GM12865 (cell line): ENCODE measurements around the gene STK33.
A peak's percentile ranks its signal among the peaks of the same experiment; 100 is the strongest.

Source experiments
- DNase-seq: peaks from one replicate; pipeline ENCODE4 v3.0.0; 2010; ENCODE audit warnings: low read depth
- H3K4me3 ChIP-seq: 2 replicates; pipeline ENCODE4 v1.5.1; 2011; ENCODE audit warnings: mild to moderate bottlenecking, low read depth, low read length, control low read depth
- TF ChIP-seq, protein P1 (sequence below): IDR thresholded peaks from 2 replicates; pipeline ENCODE4 v1.5.1; 2011; ENCODE audit warnings: low read length, control low read depth, low read depth, inconsistent platforms; ENCODE audit not compliant: insufficient read depth; ENCODE audit errors: missing control alignments

The STK33 gene

DNA sequence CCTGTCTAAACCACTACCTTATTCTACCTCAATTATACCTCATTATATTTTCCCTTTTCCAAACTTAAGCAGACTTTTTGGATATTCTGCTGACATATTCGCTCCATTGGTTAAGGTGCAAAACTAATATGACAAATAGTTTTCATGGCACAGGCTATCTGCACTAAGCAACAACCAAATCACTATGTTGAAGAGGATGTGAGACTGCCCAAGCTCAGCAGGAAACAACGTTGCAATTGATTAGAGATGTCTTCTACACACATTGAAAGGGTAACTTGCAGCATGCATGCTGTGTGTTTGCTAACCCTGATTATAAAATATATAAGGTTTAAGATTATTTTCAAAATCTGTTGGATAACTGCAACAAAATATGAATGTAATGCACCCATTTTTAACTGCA is 61.6 kb downstream of the STK33 start:
- TF ChIP-seq, protein P1, sequence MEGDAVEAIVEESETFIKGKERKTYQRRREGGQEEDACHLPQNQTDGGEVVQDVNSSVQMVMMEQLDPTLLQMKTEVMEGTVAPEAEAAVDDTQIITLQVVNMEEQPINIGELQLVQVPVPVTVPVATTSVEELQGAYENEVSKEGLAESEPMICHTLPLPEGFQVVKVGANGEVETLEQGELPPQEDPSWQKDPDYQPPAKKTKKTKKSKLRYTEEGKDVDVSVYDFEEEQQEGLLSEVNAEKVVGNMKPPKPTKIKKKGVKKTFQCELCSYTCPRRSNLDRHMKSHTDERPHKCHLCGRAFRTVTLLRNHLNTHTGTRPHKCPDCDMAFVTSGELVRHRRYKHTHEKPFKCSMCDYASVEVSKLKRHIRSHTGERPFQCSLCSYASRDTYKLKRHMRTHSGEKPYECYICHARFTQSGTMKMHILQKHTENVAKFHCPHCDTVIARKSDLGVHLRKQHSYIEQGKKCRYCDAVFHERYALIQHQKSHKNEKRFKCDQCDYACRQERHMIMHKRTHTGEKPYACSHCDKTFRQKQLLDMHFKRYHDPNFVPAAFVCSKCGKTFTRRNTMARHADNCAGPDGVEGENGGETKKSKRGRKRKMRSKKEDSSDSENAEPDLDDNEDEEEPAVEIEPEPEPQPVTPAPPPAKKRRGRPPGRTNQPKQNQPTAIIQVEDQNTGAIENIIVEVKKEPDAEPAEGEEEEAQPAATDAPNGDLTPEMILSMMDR: no peak
- DNase-seq: peak; percentile 63
- no peak overlapping the region for H3K4me3 ChIP-seq

DNA sequence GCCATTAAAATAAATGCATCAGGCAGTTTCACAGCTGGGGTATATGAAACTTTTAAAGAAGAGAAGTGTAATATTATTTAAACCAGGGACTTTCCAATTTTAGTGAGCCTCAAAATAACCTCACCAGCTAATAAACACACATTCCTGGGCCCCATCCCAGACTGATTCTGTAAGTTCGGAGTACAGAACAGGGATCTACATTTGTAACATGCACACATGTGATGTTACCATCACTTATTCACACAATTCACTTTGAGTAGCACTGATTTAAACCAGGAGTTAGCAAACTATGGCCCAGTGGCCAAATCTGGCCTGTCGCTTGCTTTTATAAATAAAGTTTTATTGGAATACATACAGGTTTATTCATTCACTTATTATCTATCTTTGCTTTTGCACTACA is 62.0 kb downstream of the STK33 start:
- DNase-seq: peak; percentile 42
- H3K4me3 ChIP-seq: no peak overlapping the region
- TF ChIP-seq, protein P1: no peak

DNA sequence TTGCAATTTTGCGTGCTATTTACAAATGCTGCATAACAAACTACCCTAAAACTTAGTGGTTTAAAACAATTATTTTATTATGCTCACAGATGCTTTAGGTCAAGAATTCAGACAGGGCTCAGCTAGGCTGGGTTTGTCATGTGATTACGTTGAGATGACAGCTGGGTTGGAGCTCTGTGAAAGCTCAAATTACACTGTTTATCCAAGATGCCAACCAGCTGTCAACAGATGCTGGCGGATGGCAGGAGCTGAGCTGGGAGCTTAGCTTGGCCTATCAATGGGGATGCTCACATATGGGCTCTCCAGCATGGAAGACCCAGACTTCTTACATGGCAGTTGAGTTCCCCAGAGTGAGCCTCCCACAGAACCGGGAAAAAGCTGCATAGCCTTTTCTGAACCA is 62.7 kb downstream of the STK33 start:
- TF ChIP-seq, protein P1: no peak
- no peak for DNase-seq
- no peak overlapping the region for H3K4me3 ChIP-seq

DNA sequence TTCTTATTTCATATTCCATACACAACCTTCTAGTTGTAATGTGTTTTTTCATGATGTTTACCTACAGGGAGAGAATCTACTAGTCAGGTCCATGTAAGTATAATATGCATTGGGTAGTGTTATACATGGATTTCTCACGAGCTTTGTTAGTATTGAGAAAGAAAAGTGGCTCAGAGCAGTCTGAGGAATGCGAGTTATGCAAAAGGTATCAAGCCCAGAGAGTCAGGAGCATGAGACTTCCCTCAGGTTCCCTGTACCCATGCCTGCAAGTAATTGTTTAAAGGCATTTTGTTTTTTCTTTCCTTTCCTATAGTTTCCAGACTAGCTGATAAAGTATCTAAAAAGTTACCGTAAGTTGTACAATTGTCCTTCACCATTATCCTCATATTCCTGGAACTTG is 66.1 kb downstream of the STK33 start:
- H3K4me3 ChIP-seq: no peak overlapping the region
- no peak for DNase-seq
- TF ChIP-seq, protein P1: no peak

DNA sequence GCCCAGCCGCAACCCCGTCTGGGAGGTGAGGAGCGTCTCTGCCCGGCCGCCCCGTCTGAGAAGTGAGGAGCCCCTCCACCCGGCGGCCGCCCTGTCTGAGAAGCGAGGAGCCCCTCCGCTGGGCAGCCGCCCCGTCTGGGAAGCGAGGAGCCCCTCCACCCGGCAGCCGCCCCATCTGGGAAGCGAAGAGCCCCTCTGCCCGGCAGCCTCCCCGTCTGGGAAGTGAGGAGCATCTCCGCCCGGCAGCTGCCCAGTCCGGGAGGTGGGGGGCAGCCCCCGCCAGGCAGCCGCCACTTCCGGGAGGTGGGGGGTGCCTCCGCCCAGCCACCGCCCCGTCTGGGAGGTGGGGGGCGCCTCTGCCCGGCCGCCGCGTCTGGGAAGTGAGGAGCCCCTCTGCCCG is 70.6 kb downstream of the STK33 start:
- DNase-seq: no peak
- TF ChIP-seq, protein P1: no peak
- no peak overlapping the region for H3K4me3 ChIP-seq

DNA sequence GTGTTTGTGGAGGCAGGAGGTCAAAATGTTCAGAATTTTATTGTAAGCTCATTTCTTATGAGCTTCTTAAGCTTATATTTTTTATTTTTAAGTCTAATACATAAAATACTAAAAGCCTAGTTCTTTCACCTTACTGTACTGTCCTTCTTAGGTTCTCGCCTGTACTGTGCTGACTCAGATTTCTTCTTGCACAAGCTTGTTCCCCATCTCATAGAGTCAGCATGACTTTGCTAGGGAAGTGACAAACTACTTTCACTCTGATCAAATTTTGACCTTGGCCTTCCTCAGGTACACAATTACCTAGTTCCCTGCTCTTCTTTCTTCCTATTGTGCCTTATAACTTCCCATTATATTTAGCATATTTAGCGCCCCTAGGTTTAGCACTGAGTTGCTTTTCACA is 81.5 kb downstream of the STK33 start:
- no peak for DNase-seq
- TF ChIP-seq, protein P1: no peak
- H3K4me3 ChIP-seq: no peak overlapping the region

DNA sequence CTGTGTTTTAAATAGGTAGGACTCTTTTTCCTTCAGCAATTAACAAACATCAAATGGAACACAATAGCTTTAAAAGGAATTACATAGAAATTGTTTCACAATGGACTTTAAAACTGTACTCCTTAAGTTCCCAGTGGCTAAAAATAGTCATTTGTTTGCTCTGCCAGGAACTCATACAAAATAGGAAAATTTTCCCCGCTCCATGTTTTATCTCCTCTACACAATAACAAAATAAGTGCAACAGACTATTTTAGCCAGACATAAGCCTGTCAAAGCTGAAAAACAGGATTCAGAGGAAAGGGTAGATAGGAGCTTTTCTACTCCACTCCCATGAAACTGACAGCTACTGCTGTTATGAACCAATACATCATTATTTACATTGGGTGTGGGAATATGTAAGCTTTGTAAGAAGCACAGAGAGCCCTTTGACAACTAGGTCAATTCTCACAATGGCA is 90.1 kb downstream of the STK33 start:
- TF ChIP-seq, protein P1: no peak
- H3K4me3 ChIP-seq: no peak overlapping the region
- DNase-seq: no peak
